NCI-H128 (cell line): ENCODE results near the gene AFAP1L1.
"Not testable (repeated sequence)": the region's sequence is repeated elsewhere in the genome, so short reads cannot be mapped to it uniquely, and the experiment has no call there.

Experiments used
- DNase-seq: peaks from one replicate; lab custom pipeline; 2025; ENCODE audit not compliant: unreplicated experiment; lab: John Stamatoyannopoulos, UW

AFAP1L1 gene

GRCh38 chr5:149260761-149261160, 10.9 kb upstream of the AFAP1L1 start:
- DNase-seq: no peak

- no peak for DNase-seq
Measured at GRCh38 chr5:149261246-149261645, 10.4 kb upstream of the AFAP1L1 start.

- DNase-seq: no peak
Measured at GRCh38 chr5:149262315-149262714, 9.3 kb upstream of the AFAP1L1 start.

GRCh38 chr5:149264439-149265067, 7.1 kb upstream of the AFAP1L1 start:
- peak; percentile 55 for DNase-seq

- DNase-seq: no peak
Measured at GRCh38 chr5:149265068-149265465, 6.6 kb upstream of the AFAP1L1 start.

GRCh38 chr5:149265597-149265996, 6.1 kb upstream of the AFAP1L1 start:
- DNase-seq: no peak

- no peak for DNase-seq
Measured at GRCh38 chr5:149267241-149267973, 4.3 kb upstream of the AFAP1L1 start.

GRCh38 chr5:149268928-149269557, 2.6 kb upstream of the AFAP1L1 start:
- DNase-seq: no peak

GRCh38 chr5:149271195-149271715, 404 bp upstream of the AFAP1L1 start:
- no peak for DNase-seq

GRCh38 chr5:149272781-149273180, 1.1 kb downstream of the AFAP1L1 start:
- not testable (repeated sequence) for DNase-seq

- DNase-seq: no peak
Measured at GRCh38 chr5:149273237-149273636, 1.6 kb downstream of the AFAP1L1 start.

GRCh38 chr5:149273950-149274349, 2.3 kb downstream of the AFAP1L1 start:
- no peak for DNase-seq

GRCh38 chr5:149274939-149275338, 3.3 kb downstream of the AFAP1L1 start:
- DNase-seq: no peak

- DNase-seq: no peak
Measured at GRCh38 chr5:149277801-149278200, 6.1 kb downstream of the AFAP1L1 start.

- DNase-seq: no peak
Measured at GRCh38 chr5:149278451-149279210, 7.0 kb downstream of the AFAP1L1 start.

- no peak for DNase-seq
Measured at GRCh38 chr5:149279661-149280060, 8.0 kb downstream of the AFAP1L1 start.

- DNase-seq: no peak
Measured at GRCh38 chr5:149280124-149280523, 8.5 kb downstream of the AFAP1L1 start.

- no peak for DNase-seq
Measured at GRCh38 chr5:149280802-149281201, 9.1 kb downstream of the AFAP1L1 start.

GRCh38 chr5:149282027-149282965, 10.6 kb downstream of the AFAP1L1 start:
- DNase-seq: no peak

GRCh38 chr5:149282966-149283332, 11.3 kb downstream of the AFAP1L1 start:
- no peak for DNase-seq
